ENCODE data around the gene SHOC2.
"Not testable (repeated sequence)": the region's sequence is repeated elsewhere in the genome, so short reads cannot be mapped to it uniquely, and the experiment has no call there.

SHOC2 gene

DNA sequence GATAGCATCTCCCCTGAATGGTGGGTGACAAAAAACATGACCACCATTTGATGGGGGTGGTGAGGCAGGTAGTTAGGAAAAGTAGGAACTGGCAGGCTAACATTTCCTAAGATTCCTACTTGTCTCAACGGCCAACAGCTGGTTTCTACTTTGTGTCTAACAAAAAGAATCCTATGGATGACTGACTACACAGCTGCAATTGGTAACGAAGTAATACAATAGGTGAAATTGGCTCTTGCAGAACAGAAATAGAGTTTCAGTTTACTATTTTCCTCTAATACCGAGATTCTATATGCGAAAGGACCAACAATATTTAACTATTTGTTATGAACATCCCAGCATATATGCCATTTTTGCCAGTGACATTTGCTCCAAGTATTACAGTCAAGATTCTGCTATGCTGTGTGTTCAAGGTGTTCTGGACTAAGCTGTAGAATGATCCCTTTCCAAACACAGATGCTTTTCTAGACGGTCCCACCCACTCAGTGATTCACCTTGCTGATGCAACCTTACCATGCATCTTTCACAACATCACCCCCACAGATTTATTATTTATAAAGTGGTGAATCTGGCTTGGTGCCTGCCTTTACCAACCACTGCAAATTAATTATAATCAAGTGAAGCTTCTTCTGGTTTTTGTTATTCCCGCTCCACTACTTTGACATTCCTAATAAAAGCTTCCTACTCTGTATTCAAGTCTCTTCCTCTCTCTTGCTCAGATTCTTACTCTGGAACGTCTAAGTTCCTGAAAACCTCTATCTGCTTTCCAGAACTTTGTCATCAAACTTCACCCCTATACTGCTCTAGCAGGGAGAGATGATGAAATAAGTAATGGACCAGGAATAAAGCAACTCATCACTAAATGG, 17.2 kb upstream of the SHOC2 start:
- TF ChIP-seq, protein P1, sequence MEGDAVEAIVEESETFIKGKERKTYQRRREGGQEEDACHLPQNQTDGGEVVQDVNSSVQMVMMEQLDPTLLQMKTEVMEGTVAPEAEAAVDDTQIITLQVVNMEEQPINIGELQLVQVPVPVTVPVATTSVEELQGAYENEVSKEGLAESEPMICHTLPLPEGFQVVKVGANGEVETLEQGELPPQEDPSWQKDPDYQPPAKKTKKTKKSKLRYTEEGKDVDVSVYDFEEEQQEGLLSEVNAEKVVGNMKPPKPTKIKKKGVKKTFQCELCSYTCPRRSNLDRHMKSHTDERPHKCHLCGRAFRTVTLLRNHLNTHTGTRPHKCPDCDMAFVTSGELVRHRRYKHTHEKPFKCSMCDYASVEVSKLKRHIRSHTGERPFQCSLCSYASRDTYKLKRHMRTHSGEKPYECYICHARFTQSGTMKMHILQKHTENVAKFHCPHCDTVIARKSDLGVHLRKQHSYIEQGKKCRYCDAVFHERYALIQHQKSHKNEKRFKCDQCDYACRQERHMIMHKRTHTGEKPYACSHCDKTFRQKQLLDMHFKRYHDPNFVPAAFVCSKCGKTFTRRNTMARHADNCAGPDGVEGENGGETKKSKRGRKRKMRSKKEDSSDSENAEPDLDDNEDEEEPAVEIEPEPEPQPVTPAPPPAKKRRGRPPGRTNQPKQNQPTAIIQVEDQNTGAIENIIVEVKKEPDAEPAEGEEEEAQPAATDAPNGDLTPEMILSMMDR (IDR thresholded peaks at IDR 0.05; ENCODE audit: low read depth, low read length) = no peak
- no peak for DNase-seq (ENCODE audit: extremely low read depth, low read depth)

DNA sequence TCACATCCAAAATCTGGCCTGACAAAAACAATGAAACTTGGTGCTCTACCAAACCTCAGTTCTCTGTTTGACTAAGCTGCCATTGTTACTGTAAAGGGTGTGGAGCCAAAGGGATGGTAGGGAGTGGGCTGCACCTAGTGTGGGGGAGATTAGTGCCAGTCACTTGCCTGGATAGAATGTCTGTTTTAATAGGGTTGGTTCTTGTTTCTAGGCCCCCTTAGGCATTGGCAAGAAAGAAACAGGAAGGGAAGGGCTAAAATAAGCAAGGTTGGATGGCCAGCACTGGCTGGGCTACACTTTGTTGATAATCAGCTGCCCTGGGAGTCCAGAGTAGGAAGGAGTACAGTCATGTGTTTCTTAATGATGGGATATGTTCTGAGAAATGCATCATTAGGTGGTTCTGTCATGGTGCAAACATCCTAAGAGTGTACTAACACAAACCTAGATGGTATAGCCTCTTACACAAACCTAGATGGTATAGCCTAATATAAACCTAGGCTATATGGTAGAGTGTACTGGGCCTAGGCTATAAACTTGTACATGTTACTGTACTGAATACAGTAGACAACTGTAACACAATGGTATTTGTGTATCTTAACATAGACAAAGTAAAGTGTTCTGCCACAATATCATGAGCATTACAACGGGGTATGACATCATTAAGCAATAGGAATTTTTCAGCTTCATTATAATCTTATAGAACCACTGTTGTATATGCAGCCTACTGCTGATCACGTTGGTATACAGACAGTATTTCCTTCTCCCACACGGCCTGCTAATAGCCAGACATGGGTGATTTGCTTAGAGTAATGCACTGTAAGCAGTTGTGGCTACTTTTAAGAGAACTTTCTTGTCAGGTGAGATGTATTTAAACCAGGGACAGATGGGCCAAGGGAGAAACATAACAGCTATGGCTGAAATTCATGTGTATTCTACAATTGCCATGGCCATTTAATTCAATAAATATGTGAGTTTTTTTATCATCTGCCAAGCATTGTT, 15.8 kb upstream of the SHOC2 start:
- DNase-seq (ENCODE audit: extremely low read depth, low read depth) = no peak
- TF ChIP-seq, protein P1 (IDR thresholded peaks at IDR 0.05; ENCODE audit: low read depth, low read length) = no peak

DNA sequence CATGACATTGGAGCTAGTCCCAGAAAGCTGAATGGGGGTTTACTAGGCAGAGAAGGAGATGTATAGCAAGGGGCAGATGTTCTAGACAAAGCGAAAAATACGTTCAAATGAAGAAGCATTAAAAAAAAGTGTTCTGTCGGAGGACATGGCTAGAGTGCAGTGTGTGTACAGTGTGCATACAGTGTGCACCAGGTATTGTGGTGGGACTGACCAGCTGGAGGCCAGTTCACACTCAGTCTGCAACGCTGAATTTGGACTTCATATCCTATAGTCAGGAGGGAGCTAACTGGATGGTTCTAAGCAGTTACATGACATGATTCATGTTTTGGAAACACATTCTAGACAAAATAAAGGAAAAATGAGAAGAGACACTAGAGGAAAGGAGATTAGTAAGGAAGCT, 9.3 kb upstream of the SHOC2 start:
- TF ChIP-seq, protein P1 (IDR thresholded peaks at IDR 0.05; ENCODE audit: low read depth, low read length) = no peak
- DNase-seq (ENCODE audit: extremely low read depth, low read depth) = no peak

DNA sequence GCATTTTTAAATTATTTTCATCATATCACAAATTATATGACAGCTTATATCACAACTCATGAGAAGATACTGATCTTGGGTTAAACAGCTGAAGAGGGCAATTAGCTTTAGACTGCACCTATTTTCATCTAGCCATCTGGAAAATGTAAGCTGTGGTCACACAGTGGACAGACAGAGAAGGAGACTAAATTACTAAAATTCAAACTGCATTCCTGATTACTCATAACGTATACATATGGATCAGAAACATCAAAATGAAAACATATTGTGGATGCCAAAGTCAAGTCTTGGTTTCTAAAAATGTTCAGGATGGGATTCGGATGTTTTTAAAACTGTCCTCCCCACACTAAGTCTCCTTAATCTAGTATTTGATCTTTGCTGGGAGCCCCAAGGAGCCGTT, 7.0 kb upstream of the SHOC2 start:
- TF ChIP-seq, protein P1 (IDR thresholded peaks at IDR 0.05; ENCODE audit: low read depth, low read length) = no peak
- no peak for DNase-seq (ENCODE audit: extremely low read depth, low read depth)

DNA sequence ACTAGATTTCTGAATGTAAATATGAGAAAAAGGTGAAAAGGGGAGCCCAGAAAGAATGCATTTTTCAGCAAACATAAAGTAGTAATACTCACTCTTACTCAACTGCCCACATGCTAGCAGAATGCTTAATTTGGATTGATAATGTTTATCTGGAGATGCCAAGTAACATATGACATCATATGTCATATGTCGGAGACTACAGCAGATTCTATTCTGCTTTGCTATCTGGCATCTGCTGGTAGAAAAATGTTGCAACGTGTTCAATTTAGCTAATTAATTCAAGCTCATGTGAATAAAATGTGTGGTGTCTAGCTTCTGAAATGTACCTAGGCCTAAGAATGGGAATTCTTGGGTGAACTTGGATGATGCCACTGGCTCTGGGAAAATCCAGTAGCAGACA, 5.0 kb upstream of the SHOC2 start:
- TF ChIP-seq, protein P1 (IDR thresholded peaks at IDR 0.05; ENCODE audit: low read depth, low read length) = no peak
- DNase-seq (ENCODE audit: extremely low read depth, low read depth) = no peak

DNA sequence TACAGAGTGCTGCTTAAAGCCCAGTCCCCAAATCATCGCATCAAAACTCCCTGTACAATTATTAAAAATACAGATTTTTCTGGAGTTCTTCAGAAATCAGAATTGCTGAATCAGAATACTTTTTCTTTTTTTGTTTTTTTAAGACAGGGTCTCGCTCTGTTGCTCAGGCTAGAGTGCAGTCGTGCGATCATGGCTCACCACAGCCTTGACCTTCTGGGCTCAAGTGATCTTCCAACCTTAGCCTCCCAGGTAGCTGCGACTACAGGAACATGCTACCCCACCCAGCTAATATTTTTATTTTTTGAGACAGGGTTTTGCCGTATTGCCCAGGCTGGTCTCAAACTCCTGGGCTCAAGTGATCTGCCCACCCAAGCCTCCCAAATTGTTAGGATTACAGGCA, 4.4 kb upstream of the SHOC2 start:
- DNase-seq (ENCODE audit: extremely low read depth, low read depth) = no peak
- TF ChIP-seq, protein P1 (IDR thresholded peaks at IDR 0.05; ENCODE audit: low read depth, low read length) = no peak

DNA sequence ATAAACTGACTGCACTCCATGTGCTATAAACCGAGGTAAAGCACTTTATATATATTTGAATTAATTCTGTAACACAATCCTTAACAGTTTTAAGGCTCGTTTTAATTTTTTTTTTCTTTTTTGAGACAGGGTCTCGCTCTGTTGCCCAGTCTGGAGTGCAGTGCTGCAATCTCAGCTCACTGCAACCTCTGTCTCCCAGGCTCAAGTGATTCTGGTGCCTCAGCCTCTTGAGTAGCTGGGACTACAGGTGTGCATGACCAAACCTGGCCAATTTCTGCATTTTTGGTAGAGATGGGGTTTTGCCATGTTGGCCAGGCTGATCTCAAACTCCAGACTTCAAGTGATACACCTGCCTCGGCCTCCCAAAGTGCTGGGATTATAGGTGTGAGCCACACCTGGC, 3.8 kb upstream of the SHOC2 start:
- not testable (repeated sequence) for DNase-seq (ENCODE audit: extremely low read depth, low read depth)

Measured in AG09319 (cell line).